Left kidney (tissue), 2 donors: ENCODE results near the gene TFG. TPM values are rescaled to one million over a fixed set of nuclear protein-coding genes. Genes with fewer than 3 reads are reported as not detected.

Experiments used
- DNase-seq: peaks from one replicate; pipeline ENCODE4 v3.0.0-alpha.2; 2013
- polyA plus RNA-seq: library from polyadenylated mRNA; unstranded; fragments of 120-200 nt; gene quantifications from one replicate; pipeline ENCODE4 v1.2.1, GENCODE V29; 2013; ENCODE audit not compliant: insufficient read length

The TFG gene
- polyA plus RNA-seq, 1 donor = 151 TPM

- no peak for DNase-seq
These were observed 38.9 kb downstream of the TFG start for GRCh38 chr3:100748220-100748619.

- DNase-seq = no peak
These were observed 39.7 kb downstream of the TFG start for GRCh38 chr3:100748967-100749366.

- no peak for DNase-seq
These were observed 44.6 kb downstream of the TFG start for GRCh38 chr3:100753846-100754245.

- DNase-seq = no peak
These were observed 45.5 kb downstream of the TFG start for GRCh38 chr3:100754563-100755334.

GRCh38 chr3:100756441-100756840 is 47.1 kb downstream of the TFG start:
- no peak for DNase-seq

GRCh38 chr3:100759159-100759558 is 49.9 kb downstream of the TFG start:
- DNase-seq = no peak

- no peak for DNase-seq
These were observed 50.7 kb downstream of the TFG start for GRCh38 chr3:100759950-100760349.

GRCh38 chr3:100760377-100760776 is 51.1 kb downstream of the TFG start:
- DNase-seq = no peak

GRCh38 chr3:100761211-100761942 is 52.1 kb downstream of the TFG start:
- no peak for DNase-seq

- DNase-seq = no peak
These were observed 52.7 kb downstream of the TFG start for GRCh38 chr3:100761951-100762350.

GRCh38 chr3:100765437-100765975 is 56.2 kb downstream of the TFG start:
- no peak for DNase-seq

GRCh38 chr3:100766069-100766468 is 56.8 kb downstream of the TFG start:
- no peak for DNase-seq

- no peak for DNase-seq
These were observed 60.4 kb downstream of the TFG start for GRCh38 chr3:100769693-100770092.

GRCh38 chr3:100775226-100775625 is 65.9 kb downstream of the TFG start:
- no peak for DNase-seq

- no peak for DNase-seq
These were observed 66.4 kb downstream of the TFG start for GRCh38 chr3:100775669-100776068.

GRCh38 chr3:100776097-100776729 is 66.9 kb downstream of the TFG start:
- no peak for DNase-seq

- no peak for DNase-seq
These were observed 67.5 kb downstream of the TFG start for GRCh38 chr3:100776746-100777145.

GRCh38 chr3:100777271-100777670 is 68.0 kb downstream of the TFG start:
- DNase-seq = no peak

GRCh38 chr3:100779480-100779879 is 70.2 kb downstream of the TFG start:
- no peak for DNase-seq

- no peak for DNase-seq
These were observed 70.9 kb downstream of the TFG start for GRCh38 chr3:100780071-100780622.

- DNase-seq = no peak
These were observed 72.0 kb downstream of the TFG start for GRCh38 chr3:100781301-100781700.

GRCh38 chr3:100782348-100782747 is 73.1 kb downstream of the TFG start:
- DNase-seq = no peak

- peak; percentile 32 for DNase-seq
These were observed 73.6 kb downstream of the TFG start for GRCh38 chr3:100782906-100783305.
